Loucy (cell line): ENCODE results near the gene ZNF763.

Experiments used
- CTCF ChIP-seq: fragments of 200-600 bp; sonication (generic); conservative IDR thresholded peaks from 2 replicates; pipeline ENCODE4 v1.5.1; 2014; ENCODE audit warnings: mild to moderate bottlenecking, antibody characterized with exemption, low read length
- EZH2phosphoT487 ChIP-seq: fragments of 200-600 bp; IDR thresholded peaks from 2 replicates; pipeline ENCODE4 v1.6.1; 2018; ENCODE audit warnings: antibody characterized with exemption, mild to moderate bottlenecking, moderate library complexity, borderline replicate concordance

GRCh38 chr19:11924886-11925650, 39.8 kb upstream of the ZNF763 start, which contains the start of gene ZNF700:
- no peak for TF ChIP-seq CTCF
- TF ChIP-seq EZH2phosphoT487: no peak
